Measurements from ENCODE around the gene OAS3.

- no peak for TF ChIP-seq CTCF (IDR thresholded peaks at IDR 0.05)
- no peak for TF ChIP-seq POLR2A (IDR thresholded peaks at IDR 0.05)
These were observed 37.0 kb upstream of the OAS3 start for GRCh38 chr12:112901271-112901670.

Measured in suprapubic skin (tissue), 3 donors.